Sigmoid colon (tissue), 7 donors: ENCODE data around the gene TACR1. TPM values are rescaled to one million over a fixed set of nuclear protein-coding genes. Genes with fewer than 3 reads are reported as not detected.

Source experiments
- DNase-seq: peaks from one replicate; pipeline ENCODE4 v3.0.0-alpha.2; 2019
- H3K27ac ChIP-seq, 4 donors: fragments of 200-600 bp; sonication (generic); one replicate each; pipeline ENCODE4 v1.5.1; 2016 to 2019; ENCODE audit warnings: mild to moderate bottlenecking in 1 of 4
- H3K27me3 ChIP-seq, 3 donors: fragments of 200-600 bp; sonication (generic); one replicate each; pipeline ENCODE4 v1.5.1; 2019; ENCODE audit warnings: mild to moderate bottlenecking in 1 of 3
- H3K36me3 ChIP-seq, 4 donors: fragments of 200-600 bp; sonication (generic); one replicate each; pipeline ENCODE4 v1.5.1; 2016 to 2019
- H3K4me1 ChIP-seq, 4 donors: fragments of 200-600 bp; sonication (generic); one replicate each; pipeline ENCODE4 v1.5.1; 2017 to 2019
- H3K4me3 ChIP-seq, 4 donors: fragments of 200-600 bp; sonication (generic); one replicate each; pipeline ENCODE4 v1.5.1; 2017 to 2019; ENCODE audit warnings: mild to moderate bottlenecking in 2 of 4, moderate library complexity in 1 of 4
- H3K9me3 ChIP-seq, 4 donors: fragments of 200-600 bp in 3 of 4; sonication (generic) in 3 of 4; one replicate each; pipeline versions ENCODE4 v1.5.1 to v1.6.1; 2013 to 2019
- CTCF ChIP-seq, 4 experiments: fragments of 450-650 bp in 3 of 4; fragments of 200-600 bp in 1 of 4; IDR thresholded peaks; one replicate each; pipeline ENCODE4 v1.5.1; 2016 to 2019; ENCODE audit warnings: antibody characterized with exemption in 4 of 4, mild to moderate bottlenecking in 3 of 4, moderate library complexity in 2 of 4
- EP300 ChIP-seq, 4 donors: sonication (generic); formaldehyde crosslinking; IDR thresholded peaks; one replicate each; pipeline ENCODE4 v1.6.1; 2017; ENCODE audit warnings: antibody characterized with exemption in 4 of 4
- POLR2A ChIP-seq, 2 donors: fragments of 450-650 bp; IDR thresholded peaks; one replicate each; pipeline ENCODE4 v1.6.1; 2016; ENCODE audit warnings: antibody characterized with exemption in 2 of 2, mild to moderate bottlenecking in 2 of 2, moderate library complexity in 2 of 2
- POLR2AphosphoS5 ChIP-seq, 4 donors: sonication (generic); formaldehyde crosslinking; IDR thresholded peaks; one replicate each; pipeline ENCODE4 v1.6.1; 2017; ENCODE audit warnings: antibody characterized with exemption in 4 of 4
- WGBS, 2 donors: extraction: QIAGEN DNeasy Blood & Tissue Kit; methylation state at CpG; one replicate each; pipeline ENCODE4 v1.1.7; 2013; 5-methylcytosine and 5-hydroxymethylcytosine counted together
- intact Hi-C: fragments of 100-400 bp; cut with DNase I; formaldehyde crosslinking; loops from one replicate; pipeline ENCODE4 v1.15.1; 2023
- polyA plus RNA-seq, 3 donors: library from polyadenylated mRNA; stranded (reverse); fragments of 200-250 nt; gene quantifications; one replicate each; pipeline ENCODE4 v1.2.3, GENCODE V29; 2013
- total RNA-seq, 4 donors: library from RNA; depleted of rRNA; stranded (reverse); fragments of >200 nt; gene quantifications; one replicate each; pipeline ENCODE4 v1.1.0, GENCODE V29; 2016
- donor health status: healthy with polysubstance abuse.
- donor health status: Bipolar disorder and iron deficiency.
- donor health status: healthy.

TACR1 gene
- total and polyA plus RNA-seq, 7 donors = 0.22 to 2.5 (median 0.99) TPM; not detected in 2

- no peak for TF ChIP-seq EP300 (IDR thresholded peaks at IDR 0.05)
- TF ChIP-seq CTCF (IDR thresholded peaks at IDR 0.05) = no peak
- peak in 1 of 4 donors; percentile 2 for TF ChIP-seq POLR2AphosphoS5 (IDR thresholded peaks at IDR 0.05)
- intact Hi-C loops = no loop called here
- peak; percentile 80 for DNase-seq
- Histone ChIP-seq H3K4me1 (peaks cover 0 to 28% (median 24%) of the 10 kb centered on the region in 4 donors), H3K27me3 (peaks cover 0 to 16% (median 0%) of the 10 kb centered on the region in 3 donors), H3K36me3 (no peaks in the 10 kb centered on the region), H3K27ac (peak overlapping the region in 3 of 4 donors; percentile 27 to 48 (median 44)), H3K9me3 (peaks cover 0 to 4% (median 0%) of the 10 kb centered on the region in 4 donors), H3K4me3 (peak overlapping the region; percentile 26 to 50 (median 46))
- WGBS, 2 donors = 1 to 2% methylated on average over 57 of the region's 57 CpGs
Measured at GRCh38 chr2:75200140-75201096, 1.1 kb upstream of the TACR1 start.

- peaks cover 0 to 19% (median 15%) of the 10 kb centered on the region in 4 donors for H3K4me1 ChIP-seq
- peaks cover 0 to 12% (median 0%) of the 10 kb centered on the region in 3 donors for H3K27me3 ChIP-seq
- H3K27ac ChIP-seq = no peak overlapping the region
- 91 to 95% methylated on average over 1 of the region's 1 CpG for WGBS, 2 donors
- TF ChIP-seq POLR2A (IDR thresholded peaks at IDR 0.05) (no peak), EP300 (IDR thresholded peaks at IDR 0.05) (no peak), POLR2AphosphoS5 (IDR thresholded peaks at IDR 0.05) (no peak), CTCF (IDR thresholded peaks at IDR 0.05) (no peak)
- DNase-seq = no peak
- H3K9me3 ChIP-seq = no peaks in the 10 kb centered on the region
- H3K36me3 ChIP-seq = no peaks in the 10 kb centered on the region
- H3K4me3 ChIP-seq = no peak overlapping the region
- intact Hi-C loops = loop anchor here (5.0 kb wide), 1 partner anchor 133 kb away; no protein-coding TSS in a partner anchor
Measured at GRCh38 chr2:75195076-75195691, 4.1 kb downstream of the TACR1 start.

- Histone ChIP-seq H3K4me1 (peaks cover 0 to 10% (median 6%) of the 10 kb centered on the region in 4 donors), H3K27ac (no peak overlapping the region), H3K36me3 (no peaks in the 10 kb centered on the region), H3K9me3 (no peaks in the 10 kb centered on the region), H3K27me3 (peaks cover 0 to 5% (median 0%) of the 10 kb centered on the region in 3 donors), H3K4me3 (no peak overlapping the region)
- DNase-seq = no peak
- TF ChIP-seq POLR2AphosphoS5 (IDR thresholded peaks at IDR 0.05) = no peak
- no peak for TF ChIP-seq CTCF (IDR thresholded peaks at IDR 0.05)
- no peak for TF ChIP-seq POLR2A (IDR thresholded peaks at IDR 0.05)
- TF ChIP-seq EP300 (IDR thresholded peaks at IDR 0.05) = no peak
- WGBS, 2 donors = 63 to 73% methylated on average over 4 of the region's 4 CpGs
- intact Hi-C loops = no loop called here
Measured at GRCh38 chr2:75194184-75194868, 5.0 kb downstream of the TACR1 start.

GRCh38 chr2:75192496-75192895, 6.8 kb downstream of the TACR1 start:
- intact Hi-C loops = no loop called here
- no peaks in the 10 kb centered on the region for H3K36me3 ChIP-seq
- TF ChIP-seq POLR2A (IDR thresholded peaks at IDR 0.05) (no peak), CTCF (IDR thresholded peaks at IDR 0.05) (no peak), POLR2AphosphoS5 (IDR thresholded peaks at IDR 0.05) (no peak), EP300 (IDR thresholded peaks at IDR 0.05) (no peak)
- H3K4me3 ChIP-seq = no peak overlapping the region
- WGBS, 2 donors = 91 to 92% methylated on average over 1 of the region's 1 CpG
- H3K9me3 ChIP-seq = no peaks in the 10 kb centered on the region
- H3K27me3 ChIP-seq = no peaks in the 10 kb centered on the region
- H3K27ac ChIP-seq = no peak overlapping the region
- peaks cover 0 to 7% (median 5%) of the 10 kb centered on the region in 4 donors for H3K4me1 ChIP-seq
- DNase-seq = no peak
